AG04450 (cell line): ENCODE measurements around the gene RGS7. TPM values are rescaled to one million over a fixed set of nuclear protein-coding genes. Genes with fewer than 3 reads are reported as not detected.

ENCODE experiments used
- CTCF ChIA-PET: fragments of 300-600, 350-600 bp; formaldehyde crosslinking; extraction: SDS; loops from one replicate; lab custom pipeline; 2022; ENCODE audit warnings: antibody characterized with exemption, inconsistent platforms; lab: Charles Lee
- POLR2A ChIA-PET: fragments of 350-600 bp; formaldehyde crosslinking; extraction: SDS; loops from one replicate; lab custom pipeline; 2021; ENCODE audit warnings: antibody characterized with exemption, inconsistent platforms; lab: Yijun Ruan, JAX
- DNase-seq: peaks from one replicate; pipeline ENCODE4 v3.0.0-alpha.2; 2011; ENCODE audit warnings: low read depth, low spot score
- H3K27ac ChIP-seq: one replicate; pipeline ENCODE4 v1.5.1; 2012; ENCODE audit warnings: low read depth, low read length, control low read depth
- H3K27me3 ChIP-seq: one replicate; pipeline ENCODE4 v1.6.0; 2012; ENCODE audit warnings: low read length; ENCODE audit not compliant: control insufficient read depth, insufficient read depth
- H3K4me3 ChIP-seq: 2 replicates; pipeline ENCODE4 v1.5.1; 2011; ENCODE audit warnings: mild to moderate bottlenecking, low read depth, low read length, control low read depth
- H3K9me3 ChIP-seq: 2 replicates; pipeline ENCODE4 v1.5.1; 2012; ENCODE audit warnings: low read length; ENCODE audit not compliant: control insufficient read depth, insufficient read depth
- polyA plus RNA-seq: library from polyadenylated mRNA; depleted of rRNA; stranded (reverse); fragments of >200 nt; gene quantifications from 2 replicates; pipeline ENCODE4 v1.2.3, GENCODE V29; 2011
- TF ChIP-seq, protein P1 (sequence below): IDR thresholded peaks from 2 replicates; pipeline ENCODE4 v1.5.1; 2011; ENCODE audit warnings: low read depth, low read length, control low read depth, inconsistent platforms

Gene RGS7
- polyA plus RNA-seq, 1 experiment = 0.29 TPM

DNA sequence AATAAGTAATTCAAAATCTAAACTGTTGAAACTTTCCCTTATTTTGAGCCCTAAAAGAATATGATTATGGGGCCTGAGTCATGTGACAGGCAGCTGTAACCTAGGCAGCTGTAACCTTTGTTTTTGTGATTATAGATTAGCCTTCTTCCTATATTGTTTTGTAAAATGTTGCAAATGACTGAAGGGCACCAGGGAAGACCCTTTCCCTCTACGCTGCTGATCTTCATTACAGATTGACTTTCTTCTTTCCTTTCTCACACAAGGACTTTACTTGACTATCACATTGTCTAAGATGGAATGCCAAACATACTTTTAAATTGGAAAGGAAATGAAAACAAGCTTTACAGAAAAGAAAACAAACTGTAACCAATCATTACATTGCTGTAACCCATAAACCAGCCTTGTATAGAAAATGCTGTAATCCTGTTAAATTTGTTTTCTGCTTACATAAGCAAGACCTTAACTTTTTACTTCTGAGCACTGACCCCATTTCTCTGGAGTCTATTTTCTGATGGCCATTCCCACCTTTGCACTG, 242.2 kb downstream of the RGS7 start:
- Histone ChIP-seq H3K9me3 (0 out of 2 replicates have a peak, but pooled peaks cover 3% of the 10 kb centered on the region), H3K27me3 (no peaks in the 10 kb centered on the region), H3K4me3 (no peak overlapping the region), H3K27ac (no peak overlapping the region)
- ChIA-PET POLR2A (no interaction called here), CTCF (no interaction called here)
- TF ChIP-seq, protein P1, sequence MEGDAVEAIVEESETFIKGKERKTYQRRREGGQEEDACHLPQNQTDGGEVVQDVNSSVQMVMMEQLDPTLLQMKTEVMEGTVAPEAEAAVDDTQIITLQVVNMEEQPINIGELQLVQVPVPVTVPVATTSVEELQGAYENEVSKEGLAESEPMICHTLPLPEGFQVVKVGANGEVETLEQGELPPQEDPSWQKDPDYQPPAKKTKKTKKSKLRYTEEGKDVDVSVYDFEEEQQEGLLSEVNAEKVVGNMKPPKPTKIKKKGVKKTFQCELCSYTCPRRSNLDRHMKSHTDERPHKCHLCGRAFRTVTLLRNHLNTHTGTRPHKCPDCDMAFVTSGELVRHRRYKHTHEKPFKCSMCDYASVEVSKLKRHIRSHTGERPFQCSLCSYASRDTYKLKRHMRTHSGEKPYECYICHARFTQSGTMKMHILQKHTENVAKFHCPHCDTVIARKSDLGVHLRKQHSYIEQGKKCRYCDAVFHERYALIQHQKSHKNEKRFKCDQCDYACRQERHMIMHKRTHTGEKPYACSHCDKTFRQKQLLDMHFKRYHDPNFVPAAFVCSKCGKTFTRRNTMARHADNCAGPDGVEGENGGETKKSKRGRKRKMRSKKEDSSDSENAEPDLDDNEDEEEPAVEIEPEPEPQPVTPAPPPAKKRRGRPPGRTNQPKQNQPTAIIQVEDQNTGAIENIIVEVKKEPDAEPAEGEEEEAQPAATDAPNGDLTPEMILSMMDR = no peak
- DNase-seq = no peak

DNA sequence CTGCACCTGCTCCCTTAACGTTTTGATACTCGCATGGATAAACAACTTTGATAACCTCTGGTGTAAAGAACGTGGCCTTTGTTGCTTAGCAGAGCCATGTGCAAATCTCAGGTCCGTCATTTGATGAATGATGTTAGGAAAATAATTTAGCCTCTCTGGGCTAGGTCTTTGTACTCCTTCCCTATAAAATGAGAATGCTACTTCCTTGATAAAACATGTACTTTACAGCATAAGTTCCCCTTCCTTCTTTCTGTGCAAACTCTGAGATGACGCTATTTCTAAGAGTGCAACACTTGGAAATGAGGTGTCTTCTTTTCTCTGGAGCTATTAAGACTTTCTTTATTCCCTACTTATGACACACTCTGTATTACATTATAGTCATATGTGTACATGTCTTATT, 243.4 kb downstream of the RGS7 start:
- ChIA-PET POLR2A (no interaction called here), CTCF (no interaction called here)
- no peak overlapping the region for H3K27ac ChIP-seq
- peaks cover 3% of the 10 kb centered on the region; the same call in 1 of the 2 replicates for H3K9me3 ChIP-seq
- no peaks in the 10 kb centered on the region for H3K27me3 ChIP-seq
- TF ChIP-seq, protein P1 = no peak
- no peak for DNase-seq
- no peak overlapping the region for H3K4me3 ChIP-seq

DNA sequence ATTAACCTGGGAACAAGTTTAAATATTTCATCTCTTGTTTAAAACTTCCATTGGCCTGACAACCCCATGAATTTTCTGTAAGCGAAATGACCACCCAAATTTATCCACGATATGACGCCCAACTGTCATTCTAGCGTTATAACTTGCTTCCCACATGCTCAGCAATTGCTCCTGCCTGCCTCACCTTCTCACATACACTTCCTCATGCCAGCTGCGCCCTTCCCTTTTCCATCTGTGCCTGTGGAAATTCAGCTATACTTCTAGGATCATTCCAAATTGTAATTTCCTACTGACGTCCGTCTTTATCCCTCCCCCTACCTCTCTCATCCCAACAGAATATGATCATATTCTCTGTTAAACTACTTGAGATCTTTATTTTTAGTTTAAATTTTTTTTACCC, 248.0 kb downstream of the RGS7 start:
- TF ChIP-seq, protein P1 = no peak
- CTCF ChIA-PET = no interaction called here
- Histone ChIP-seq H3K27ac (no peak overlapping the region), H3K9me3 (peaks cover 3% of the 10 kb centered on the region; the same call in 1 of the 2 replicates), H3K4me3 (no peak overlapping the region), H3K27me3 (no peaks in the 10 kb centered on the region)
- POLR2A ChIA-PET = no interaction called here
- DNase-seq = no peak

DNA sequence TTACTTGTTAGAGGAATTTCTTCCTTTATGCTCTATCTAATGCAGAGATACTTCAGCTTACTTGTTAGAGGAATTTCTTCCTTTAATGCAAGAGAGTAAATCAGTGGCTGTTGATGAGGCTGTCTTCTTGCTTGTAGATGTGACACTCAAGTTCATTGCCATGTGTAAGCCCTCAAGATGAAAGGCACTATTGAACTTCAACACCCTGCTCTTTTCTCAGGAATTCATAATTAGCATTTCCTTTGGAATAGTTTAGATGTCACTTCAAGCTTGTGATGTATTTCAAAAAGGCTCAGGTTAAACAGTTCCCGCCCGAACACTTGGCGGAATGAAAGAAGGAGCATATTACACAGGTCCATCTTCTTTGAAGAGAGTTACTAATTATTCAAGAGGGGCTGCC, 251.9 kb downstream of the RGS7 start:
- Histone ChIP-seq H3K27me3 (no peaks in the 10 kb centered on the region), H3K4me3 (no peak overlapping the region), H3K9me3 (peaks cover 3% of the 10 kb centered on the region), H3K27ac (no peak overlapping the region)
- CTCF ChIA-PET = no interaction called here
- POLR2A ChIA-PET = no interaction called here
- DNase-seq = no peak
- TF ChIP-seq, protein P1 = no peak

DNA sequence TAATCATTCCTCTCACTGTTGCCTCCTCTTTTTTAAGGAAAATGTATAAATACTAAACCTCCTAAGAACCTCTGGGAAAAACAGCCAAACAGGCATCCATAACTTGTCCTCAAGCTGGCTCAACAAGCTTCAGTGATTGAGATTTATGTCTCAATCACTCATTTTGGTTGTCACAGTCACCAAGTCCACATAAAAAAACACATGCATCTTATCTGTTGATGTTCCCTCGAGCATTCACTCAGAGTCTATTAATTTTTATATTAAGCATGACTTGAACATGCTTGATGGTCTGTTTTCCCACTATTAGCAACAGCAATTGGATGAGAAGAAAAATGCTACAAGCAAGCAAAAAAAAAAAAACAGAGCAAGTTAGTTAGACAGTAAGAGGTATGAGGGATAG, 254.3 kb downstream of the RGS7 start:
- no peak for DNase-seq
- TF ChIP-seq, protein P1 = no peak
- Histone ChIP-seq H3K27me3 (no peaks in the 10 kb centered on the region), H3K27ac (no peak overlapping the region), H3K9me3 (peaks cover 3% of the 10 kb centered on the region; the same call in 1 of the 2 replicates), H3K4me3 (no peak overlapping the region)
- CTCF ChIA-PET = no interaction called here
- POLR2A ChIA-PET = no interaction called here
